OCI-LY3 (cell line): ENCODE results near the gene EN1.

ENCODE experiments used
- EZH2phosphoT487 ChIP-seq: fragments of 200-600 bp; shearing (Covaris generic); IDR thresholded peaks from 2 replicates; pipeline ENCODE4 v1.6.1; 2018; ENCODE audit warnings: antibody characterized with exemption, mixed run types, low read depth
- TF ChIP-seq, protein P1 (sequence below): fragments of 200-600, 300-600 bp; sonication (generic); IDR thresholded peaks from 2 replicates; pipeline ENCODE4 v1.5.1; 2014; ENCODE audit warnings: antibody characterized with exemption, low read length, low read depth

DNA sequence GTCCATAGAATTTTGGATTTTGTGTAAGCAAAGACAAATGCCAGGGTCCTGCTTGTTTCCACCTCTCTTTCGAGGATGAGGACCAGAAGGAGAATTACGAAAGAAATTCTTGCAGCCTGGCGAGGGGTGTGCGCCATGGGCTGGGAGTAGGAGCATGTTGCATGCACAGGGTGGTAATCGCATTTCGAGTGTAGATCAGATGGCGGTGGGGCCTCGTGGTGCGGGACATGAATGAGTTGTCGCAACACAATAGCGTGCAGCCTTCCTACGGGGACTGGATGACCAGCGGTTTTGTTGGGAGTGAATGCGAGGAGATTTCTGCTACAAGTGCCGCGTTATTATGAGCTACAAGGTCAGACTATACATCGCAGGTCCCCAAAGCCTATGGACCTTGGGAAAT is 4.2 kb upstream of the EN1 start:
- TF ChIP-seq, protein P1, sequence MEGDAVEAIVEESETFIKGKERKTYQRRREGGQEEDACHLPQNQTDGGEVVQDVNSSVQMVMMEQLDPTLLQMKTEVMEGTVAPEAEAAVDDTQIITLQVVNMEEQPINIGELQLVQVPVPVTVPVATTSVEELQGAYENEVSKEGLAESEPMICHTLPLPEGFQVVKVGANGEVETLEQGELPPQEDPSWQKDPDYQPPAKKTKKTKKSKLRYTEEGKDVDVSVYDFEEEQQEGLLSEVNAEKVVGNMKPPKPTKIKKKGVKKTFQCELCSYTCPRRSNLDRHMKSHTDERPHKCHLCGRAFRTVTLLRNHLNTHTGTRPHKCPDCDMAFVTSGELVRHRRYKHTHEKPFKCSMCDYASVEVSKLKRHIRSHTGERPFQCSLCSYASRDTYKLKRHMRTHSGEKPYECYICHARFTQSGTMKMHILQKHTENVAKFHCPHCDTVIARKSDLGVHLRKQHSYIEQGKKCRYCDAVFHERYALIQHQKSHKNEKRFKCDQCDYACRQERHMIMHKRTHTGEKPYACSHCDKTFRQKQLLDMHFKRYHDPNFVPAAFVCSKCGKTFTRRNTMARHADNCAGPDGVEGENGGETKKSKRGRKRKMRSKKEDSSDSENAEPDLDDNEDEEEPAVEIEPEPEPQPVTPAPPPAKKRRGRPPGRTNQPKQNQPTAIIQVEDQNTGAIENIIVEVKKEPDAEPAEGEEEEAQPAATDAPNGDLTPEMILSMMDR: no peak
- no peak for TF ChIP-seq EZH2phosphoT487
